ENCODE data around the gene NCAM1.

- TF ChIP-seq EZH2phosphoT487 (IDR thresholded peaks at IDR 0.05; ENCODE audit: borderline replicate concordance) (no peak), ZNF274 (IDR thresholded peaks at IDR 0.05; ENCODE audit: low read depth, low read length) (no peak), MAX (IDR thresholded peaks at IDR 0.05) (no peak)
Measured at GRCh38 chr11:113304916-113305315, 343.7 kb downstream of the NCAM1 start.
